Measurements from ENCODE around the gene HEXIM1. TPM values are rescaled to one million over a fixed set of nuclear protein-coding genes. Genes with fewer than 3 reads are reported as not detected.

HEXIM1 gene
- total and polyA plus RNA-seq, 11 donors: 11.9 to 28.7 (median 21.6) TPM

DNA sequence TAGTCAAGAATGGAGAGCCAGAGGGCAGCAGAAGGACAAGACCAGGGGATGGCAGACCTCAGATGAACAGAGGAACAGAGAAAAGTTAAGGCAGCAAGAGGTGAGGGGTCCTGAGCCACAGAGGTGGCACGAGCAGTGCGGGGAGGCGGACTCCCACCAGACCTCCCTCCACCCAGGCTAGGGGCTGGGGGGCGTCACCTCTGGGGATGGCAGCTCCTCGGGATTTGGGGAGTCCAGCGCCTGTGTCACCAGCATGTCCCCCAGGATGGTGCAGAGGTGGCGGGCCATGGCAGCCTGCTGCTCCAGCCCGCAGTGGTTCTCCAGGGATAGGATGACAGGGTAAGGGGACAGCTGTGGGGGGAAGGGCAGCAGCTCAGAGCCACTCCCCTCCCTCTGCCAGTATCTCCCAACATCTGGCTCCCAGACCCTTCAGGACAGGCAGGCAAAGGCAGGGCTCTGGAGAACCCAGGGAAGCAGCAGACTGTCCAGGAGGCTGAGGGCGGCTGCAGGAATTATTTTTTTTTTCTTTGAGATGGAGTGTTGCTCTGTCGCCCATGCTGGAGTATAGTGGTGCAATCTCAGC lies 31.8 kb upstream of the HEXIM1 start:
- ATAC-seq: no peak
- H3K4me3 ChIP-seq: no peak overlapping the region
- intact Hi-C loops (cut with DNase I): no loop called here
- H3K36me3 ChIP-seq: peaks cover 0 to 72% (median 27%) of the 10 kb centered on the region in 9 donors
- no peak overlapping the region for H3K27ac ChIP-seq
- 83 to 92% (median 89%) methylated on average over 7 to 10 of the region's 10 CpGs for WGBS, 4 donors
- DNase-seq: no peak
- no peak for TF ChIP-seq POLR2A (IDR thresholded peaks at IDR 0.05)
- H3K27me3 ChIP-seq: no peaks in the 10 kb centered on the region
- H3K9me3 ChIP-seq: no peaks in the 10 kb centered on the region
- peaks cover 0 to 11% (median 5%) of the 10 kb centered on the region in 12 donors for H3K4me1 ChIP-seq

DNA sequence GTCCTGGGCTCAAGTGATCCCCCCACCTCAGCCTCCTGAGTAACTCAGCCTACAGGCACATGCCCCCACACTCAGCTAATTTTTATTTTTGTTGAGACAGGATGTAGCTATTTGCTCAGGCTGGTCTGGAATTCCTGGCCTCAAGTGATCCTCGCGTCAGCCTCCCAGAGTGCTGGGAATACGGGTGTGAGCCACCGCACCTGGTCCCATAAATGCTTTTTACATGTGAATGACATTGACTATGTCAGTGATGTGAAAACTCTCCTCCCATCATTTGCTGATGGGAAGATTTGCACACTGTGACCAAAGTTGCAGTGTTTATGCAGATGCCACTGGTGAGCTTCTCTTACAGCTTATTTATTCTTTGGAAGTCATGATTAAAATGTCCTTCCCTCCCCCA lies 30.9 kb upstream of the HEXIM1 start:
- WGBS, 4 donors: 92 to 97% (median 95%) methylated on average over 4 of the region's 4 CpGs
- no peak overlapping the region for H3K27ac ChIP-seq
- intact Hi-C loops (cut with DNase I): no loop called here
- DNase-seq: no peak
- no peaks in the 10 kb centered on the region for H3K9me3 ChIP-seq
- H3K27me3 ChIP-seq: no peaks in the 10 kb centered on the region
- no peak for TF ChIP-seq POLR2A (IDR thresholded peaks at IDR 0.05)
- TF ChIP-seq, protein P1, sequence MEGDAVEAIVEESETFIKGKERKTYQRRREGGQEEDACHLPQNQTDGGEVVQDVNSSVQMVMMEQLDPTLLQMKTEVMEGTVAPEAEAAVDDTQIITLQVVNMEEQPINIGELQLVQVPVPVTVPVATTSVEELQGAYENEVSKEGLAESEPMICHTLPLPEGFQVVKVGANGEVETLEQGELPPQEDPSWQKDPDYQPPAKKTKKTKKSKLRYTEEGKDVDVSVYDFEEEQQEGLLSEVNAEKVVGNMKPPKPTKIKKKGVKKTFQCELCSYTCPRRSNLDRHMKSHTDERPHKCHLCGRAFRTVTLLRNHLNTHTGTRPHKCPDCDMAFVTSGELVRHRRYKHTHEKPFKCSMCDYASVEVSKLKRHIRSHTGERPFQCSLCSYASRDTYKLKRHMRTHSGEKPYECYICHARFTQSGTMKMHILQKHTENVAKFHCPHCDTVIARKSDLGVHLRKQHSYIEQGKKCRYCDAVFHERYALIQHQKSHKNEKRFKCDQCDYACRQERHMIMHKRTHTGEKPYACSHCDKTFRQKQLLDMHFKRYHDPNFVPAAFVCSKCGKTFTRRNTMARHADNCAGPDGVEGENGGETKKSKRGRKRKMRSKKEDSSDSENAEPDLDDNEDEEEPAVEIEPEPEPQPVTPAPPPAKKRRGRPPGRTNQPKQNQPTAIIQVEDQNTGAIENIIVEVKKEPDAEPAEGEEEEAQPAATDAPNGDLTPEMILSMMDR (IDR thresholded peaks at IDR 0.05): no peak
- peaks cover 0 to 71% (median 27%) of the 10 kb centered on the region in 9 donors for H3K36me3 ChIP-seq
- no peak overlapping the region for H3K4me3 ChIP-seq
- no peak for ATAC-seq
- H3K4me1 ChIP-seq: peaks cover 0 to 8% (median 3%) of the 10 kb centered on the region in 12 donors

DNA sequence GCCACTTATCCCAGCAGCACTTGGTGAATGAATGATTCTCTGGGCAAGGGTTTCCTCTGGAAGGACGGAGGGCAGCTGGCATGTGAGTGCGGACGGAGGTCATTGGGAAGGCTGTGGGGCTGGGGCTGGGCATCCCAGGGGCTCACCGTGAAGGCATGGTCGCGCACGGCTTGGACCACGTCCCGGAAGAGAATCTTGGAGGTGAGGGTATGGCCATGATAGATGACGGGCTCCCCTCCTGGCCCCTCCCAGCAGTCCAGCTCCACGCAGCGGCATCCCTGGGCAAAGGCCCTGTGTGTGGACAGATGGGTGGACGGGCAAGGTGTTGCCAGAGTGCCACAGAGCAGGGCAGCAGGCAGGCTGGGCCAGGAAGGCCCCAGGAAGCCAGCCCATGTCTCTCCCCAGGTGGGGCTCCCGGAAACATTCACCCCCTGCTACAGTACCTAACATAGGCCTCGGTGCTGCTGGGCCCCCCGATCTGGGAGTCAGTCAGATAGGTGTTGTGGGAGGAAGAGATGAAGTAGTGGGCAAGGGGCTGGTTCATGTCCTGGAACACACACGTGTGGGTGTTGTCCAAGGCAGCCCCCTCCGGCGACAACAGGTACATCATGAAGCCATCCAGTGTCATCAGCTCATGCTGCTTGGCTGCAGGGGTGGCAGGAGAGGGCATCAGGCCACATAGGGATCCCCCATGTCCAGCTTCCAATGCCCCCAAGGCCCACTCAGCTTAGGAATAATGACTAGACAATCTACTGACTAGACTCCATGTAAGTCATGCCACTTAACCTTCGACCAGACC lies 30.2 kb upstream of the HEXIM1 start:
- WGBS, 4 donors: 92 to 94% (median 93%) methylated on average over 20 of the region's 20 CpGs
- ATAC-seq: no peak
- DNase-seq: no peak
- Histone ChIP-seq H3K27me3 (no peaks in the 10 kb centered on the region), H3K27ac (no peak overlapping the region), H3K4me3 (no peak overlapping the region), H3K9me3 (no peaks in the 10 kb centered on the region), H3K36me3 (peaks cover 0 to 63% (median 27%) of the 10 kb centered on the region in 9 donors), H3K4me1 (peaks cover 0 to 14% (median 5%) of the 10 kb centered on the region in 12 donors)
- TF ChIP-seq, protein P1 (IDR thresholded peaks at IDR 0.05): no peak
- TF ChIP-seq POLR2A (IDR thresholded peaks at IDR 0.05): no peak
- intact Hi-C loops (cut with DNase I): no loop called here

DNA sequence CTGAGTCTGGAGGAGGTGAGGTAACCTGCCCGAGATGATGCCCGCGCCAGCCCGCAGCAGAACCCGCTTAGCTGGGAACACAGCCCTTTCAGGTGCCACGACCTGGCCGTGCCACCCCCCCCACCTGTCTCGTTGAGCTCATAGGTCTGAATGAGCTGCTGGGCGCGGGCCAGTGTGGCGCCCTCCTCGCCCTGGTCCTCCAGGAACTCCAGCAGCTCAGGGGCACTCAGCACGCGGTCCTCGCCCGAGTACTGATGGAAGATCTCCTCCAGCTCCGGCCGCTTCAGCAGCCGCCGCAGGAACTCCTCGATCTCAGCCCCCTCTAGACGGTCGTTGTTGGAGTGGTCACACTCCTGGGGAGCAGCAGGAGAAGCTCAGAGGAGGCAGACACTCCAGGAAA lies 29.6 kb upstream of the HEXIM1 start:
- no peaks in the 10 kb centered on the region for H3K27me3 ChIP-seq
- H3K9me3 ChIP-seq: no peaks in the 10 kb centered on the region
- peaks cover 0 to 20% (median 8%) of the 10 kb centered on the region in 12 donors for H3K4me1 ChIP-seq
- peaks cover 0 to 57% (median 27%) of the 10 kb centered on the region in 9 donors for H3K36me3 ChIP-seq
- ATAC-seq (no peak), DNase-seq (no peak)
- intact Hi-C loops (cut with DNase I): no loop called here
- TF ChIP-seq, protein P1 (IDR thresholded peaks at IDR 0.05): no peak
- no peak for TF ChIP-seq POLR2A (IDR thresholded peaks at IDR 0.05)
- no peak overlapping the region for H3K4me3 ChIP-seq
- no peak overlapping the region for H3K27ac ChIP-seq
- 93 to 95% (median 94%) methylated on average over 18 to 23 of the region's 23 CpGs for WGBS, 4 donors

Measured in heart left ventricle (tissue), 16 donors.